OCI-M2 (cell line): ENCODE data around the gene SARNP.
"Not testable (repeated sequence)": the region's sequence is repeated elsewhere in the genome, so short reads cannot be mapped to it uniquely, and the experiment has no call there.

ENCODE experiments used
- DNase-seq: peaks from one replicate; lab custom pipeline; 2025; ENCODE audit not compliant: unreplicated experiment; lab: John Stamatoyannopoulos, UW

The SARNP gene

GRCh38 chr12:55839345-55840140 is 22.0 kb upstream of the SARNP start:
- DNase-seq, result no peak

- DNase-seq, result no peak
Measured at GRCh38 chr12:55838361-55838760, 20.8 kb upstream of the SARNP start.

- not testable (repeated sequence) for DNase-seq
Measured at GRCh38 chr12:55834400-55834799, 16.9 kb upstream of the SARNP start.

GRCh38 chr12:55833056-55833455 is 15.5 kb upstream of the SARNP start:
- no peak for DNase-seq

GRCh38 chr12:55831447-55831815 is 13.9 kb upstream of the SARNP start:
- DNase-seq, result no peak

GRCh38 chr12:55830601-55831446 is 13.3 kb upstream of the SARNP start:
- DNase-seq, result no peak

GRCh38 chr12:55829967-55830600 is 12.6 kb upstream of the SARNP start:
- DNase-seq, result no peak

- no peak for DNase-seq
Measured at GRCh38 chr12:55828357-55828756, 10.8 kb upstream of the SARNP start.

- no peak for DNase-seq
Measured at GRCh38 chr12:55827806-55828205, 10.3 kb upstream of the SARNP start.

GRCh38 chr12:55824726-55825125 is 7.2 kb upstream of the SARNP start:
- no peak for DNase-seq

GRCh38 chr12:55823419-55823818 is 5.9 kb upstream of the SARNP start:
- no peak for DNase-seq

- DNase-seq, result no peak
Measured at GRCh38 chr12:55822228-55822627, 4.7 kb upstream of the SARNP start.

GRCh38 chr12:55820679-55821078 is 3.2 kb upstream of the SARNP start:
- DNase-seq, result no peak

GRCh38 chr12:55818886-55819285 is 1.4 kb upstream of the SARNP start:
- no peak for DNase-seq

GRCh38 chr12:55818140-55818728 is 710 bp upstream of the SARNP start:
- no peak for DNase-seq

- no peak for DNase-seq
Measured at GRCh38 chr12:55816881-55817344, 611 bp downstream of the SARNP start.

- no peak for DNase-seq
Measured at GRCh38 chr12:55815473-55815872, 2.1 kb downstream of the SARNP start.

GRCh38 chr12:55814257-55814656 is 3.3 kb downstream of the SARNP start:
- DNase-seq, result no peak

- DNase-seq, result no peak
Measured at GRCh38 chr12:55812088-55812487, 5.4 kb downstream of the SARNP start.

- DNase-seq, result no peak
Measured at GRCh38 chr12:55809274-55809673, 8.2 kb downstream of the SARNP start.

- DNase-seq, result no peak
Measured at GRCh38 chr12:55806982-55807381, 10.5 kb downstream of the SARNP start.
